Colon (tissue), 2 donors: ENCODE measurements around the gene KRTCAP2.

Experiments
- FAIRE-seq: peaks from 2 replicates; lab custom pipeline; 2012; peaks lifted over from hg19 to GRCh38; lab: Jason Lieb, UNC
- donor health status: control.
- donor health status: control.

Gene KRTCAP2

DNA sequence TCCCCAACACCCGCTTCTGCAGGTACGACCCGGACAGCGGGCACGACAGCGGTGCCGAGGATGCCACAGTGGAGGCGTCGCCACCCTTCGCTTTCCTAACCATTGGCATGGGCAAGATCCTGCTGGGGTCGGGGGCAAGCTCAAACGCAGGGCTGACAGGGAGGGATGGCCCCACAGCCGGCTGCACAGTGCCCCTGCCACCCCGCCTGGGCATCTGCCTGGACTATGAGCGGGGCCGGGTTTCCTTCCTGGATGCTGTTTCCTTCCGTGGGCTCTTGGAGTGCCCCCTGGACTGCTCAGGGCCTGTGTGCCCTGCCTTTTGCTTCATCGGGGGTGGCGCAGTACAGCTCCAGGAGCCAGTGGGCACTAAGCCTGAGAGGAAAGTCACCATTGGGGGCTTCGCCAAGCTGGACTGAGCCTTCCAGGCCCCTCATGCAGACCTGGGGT is 10.7 kb upstream of the KRTCAP2 start:
- no peak for FAIRE-seq

DNA sequence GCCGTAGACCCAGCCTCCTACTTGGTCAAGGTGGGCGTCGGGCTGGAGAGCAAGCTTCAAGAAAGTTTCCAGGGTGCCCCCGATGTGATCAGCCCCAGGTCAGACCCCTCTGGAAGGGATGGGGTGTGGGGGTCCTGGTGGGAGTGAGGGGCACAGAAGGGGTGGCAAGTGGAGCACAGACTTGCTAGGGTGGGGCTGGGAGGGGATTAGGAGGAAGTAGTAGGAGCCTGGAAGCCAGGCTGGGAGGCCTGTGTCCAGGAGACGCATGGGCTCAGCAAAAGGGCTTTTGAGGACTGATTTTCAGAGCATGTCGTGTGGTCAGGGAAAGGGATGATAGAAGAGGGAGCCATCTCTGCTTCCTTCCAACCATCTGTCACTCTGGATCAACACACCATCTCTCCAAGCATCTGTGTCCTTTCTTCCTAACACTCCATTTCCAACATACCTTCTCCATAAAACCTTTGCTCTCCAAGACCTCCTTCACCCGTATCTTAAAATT is 9.0 kb upstream of the KRTCAP2 start:
- no peak for FAIRE-seq

DNA sequence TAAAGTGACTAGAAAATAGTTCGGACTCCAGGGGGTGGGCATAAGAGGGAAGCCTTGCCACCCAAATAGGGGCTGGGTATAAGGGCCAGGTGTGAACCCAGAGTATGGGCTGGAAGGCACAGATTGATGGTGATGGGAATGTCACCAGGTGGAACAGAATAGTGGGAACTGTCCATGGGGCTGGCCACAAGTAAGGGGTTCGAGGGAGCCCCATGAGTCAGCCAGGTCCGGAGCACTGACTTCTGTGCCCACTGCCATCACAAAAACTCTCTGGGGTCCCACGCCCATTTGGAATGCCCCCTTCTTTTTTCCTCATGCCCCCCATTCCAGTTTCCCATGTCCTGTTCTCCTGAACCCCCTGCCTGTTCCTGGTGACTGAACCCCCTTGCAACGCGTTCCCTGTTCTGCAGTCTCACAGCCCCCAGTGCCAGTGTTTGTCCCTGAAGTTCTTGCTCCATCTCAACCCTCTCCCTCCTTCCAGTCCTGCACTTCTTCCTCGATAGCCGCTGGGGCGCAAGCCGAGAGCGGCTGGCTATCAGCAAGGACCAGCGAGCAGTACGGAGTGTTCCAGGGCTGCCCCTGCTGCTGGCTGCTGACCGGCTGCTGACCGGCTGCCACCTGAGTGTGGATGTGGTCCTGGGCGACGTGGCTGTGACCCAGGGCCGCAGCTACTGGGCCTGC is 8.4 kb upstream of the KRTCAP2 start:
- no peak for FAIRE-seq

DNA sequence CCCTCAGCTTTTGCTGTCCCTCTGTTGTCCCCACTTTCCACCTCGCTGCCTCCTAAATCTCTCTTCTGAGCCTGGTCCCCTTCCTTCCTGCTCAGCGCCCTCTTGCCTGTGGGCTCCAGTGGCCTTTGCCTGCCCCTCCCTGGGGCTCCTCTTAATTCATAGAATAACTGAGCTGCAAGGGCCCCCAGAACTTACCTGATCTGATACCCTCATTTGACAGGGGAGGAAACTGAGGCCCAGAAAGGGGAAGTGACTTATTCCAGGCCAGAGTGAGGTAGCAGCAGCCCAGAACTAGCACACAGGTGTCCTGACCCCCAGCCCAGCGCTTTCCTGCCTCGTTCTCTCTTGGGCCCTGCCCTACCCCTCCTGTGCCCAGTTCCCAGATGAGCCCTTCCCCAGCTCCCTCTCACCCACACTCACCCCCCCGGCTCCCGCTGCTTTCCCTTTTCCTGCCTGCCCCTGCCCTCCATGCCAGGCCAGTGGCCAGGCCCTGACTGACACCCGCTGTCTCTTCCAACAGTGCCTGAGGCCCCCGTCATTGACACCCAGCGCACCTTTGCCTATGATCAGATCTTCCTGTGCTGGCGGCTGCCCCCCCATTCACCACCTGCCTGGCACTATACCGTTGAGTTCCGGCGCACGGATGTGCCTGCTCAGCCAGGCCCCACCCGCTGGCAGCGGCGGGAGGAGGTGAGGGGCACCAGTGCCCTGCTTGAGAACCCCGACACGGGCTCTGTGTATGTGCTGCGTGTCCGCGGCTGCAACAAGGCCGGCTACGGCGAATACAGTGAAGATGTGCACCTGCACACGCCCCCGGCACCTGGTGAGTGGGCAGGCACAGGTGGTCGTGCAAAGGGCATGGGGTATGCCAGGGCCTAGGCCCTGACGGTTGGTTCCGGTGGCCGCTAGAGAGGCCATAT is 6.3 kb upstream of the KRTCAP2 start:
- FAIRE-seq, result no peak

DNA sequence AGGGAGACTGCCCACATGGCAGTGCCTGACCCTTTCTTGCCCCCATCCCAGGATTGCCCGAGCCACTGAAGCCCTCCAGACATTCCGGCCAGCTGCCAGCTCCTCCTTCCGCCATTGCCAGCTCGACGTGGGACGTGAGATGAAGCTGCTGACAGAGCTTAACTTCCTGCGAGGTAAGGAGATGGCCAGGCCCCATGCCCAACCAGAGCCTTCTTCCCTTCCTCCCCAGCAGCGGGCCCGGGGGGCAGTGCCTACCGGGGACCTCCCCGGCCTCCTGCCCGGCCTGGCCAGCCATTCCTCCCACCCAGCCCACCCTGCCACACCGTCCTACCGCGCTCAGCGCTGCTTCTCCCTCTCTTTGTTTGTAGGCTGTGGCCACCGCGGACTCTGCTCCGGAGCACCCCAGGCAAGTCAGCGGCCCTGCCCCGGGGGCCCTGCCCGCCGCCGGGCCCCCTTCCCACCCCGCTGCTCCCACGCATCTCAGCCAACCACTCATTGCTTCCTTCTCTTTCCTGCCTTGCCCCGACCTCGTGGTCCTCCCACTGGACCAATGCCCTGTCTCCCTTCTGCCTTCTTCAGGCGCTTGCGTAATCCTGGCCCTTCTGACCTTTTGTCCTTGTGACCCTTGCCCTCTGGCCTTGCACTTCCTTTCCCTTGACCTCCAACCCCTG is 5.5 kb upstream of the KRTCAP2 start:
- no peak for FAIRE-seq

DNA sequence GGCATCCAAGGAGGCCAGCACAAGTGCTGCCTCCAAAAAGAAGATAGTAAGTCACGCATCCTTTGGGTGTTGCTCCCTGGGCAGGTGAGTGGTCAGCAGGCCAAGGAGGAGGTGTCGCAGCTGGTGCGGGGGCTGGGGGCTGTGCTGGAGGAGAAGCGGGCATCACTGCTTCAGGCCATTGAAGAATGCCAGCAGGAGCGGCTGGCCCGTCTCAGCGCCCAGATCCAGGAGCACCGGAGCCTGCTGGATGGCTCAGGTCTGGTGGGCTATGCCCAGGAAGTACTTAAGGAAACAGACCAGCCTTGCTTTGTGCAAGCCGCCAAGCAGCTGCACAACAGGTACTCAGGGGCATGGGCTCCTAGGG is 4.8 kb upstream of the KRTCAP2 start:
- FAIRE-seq, result no peak

DNA sequence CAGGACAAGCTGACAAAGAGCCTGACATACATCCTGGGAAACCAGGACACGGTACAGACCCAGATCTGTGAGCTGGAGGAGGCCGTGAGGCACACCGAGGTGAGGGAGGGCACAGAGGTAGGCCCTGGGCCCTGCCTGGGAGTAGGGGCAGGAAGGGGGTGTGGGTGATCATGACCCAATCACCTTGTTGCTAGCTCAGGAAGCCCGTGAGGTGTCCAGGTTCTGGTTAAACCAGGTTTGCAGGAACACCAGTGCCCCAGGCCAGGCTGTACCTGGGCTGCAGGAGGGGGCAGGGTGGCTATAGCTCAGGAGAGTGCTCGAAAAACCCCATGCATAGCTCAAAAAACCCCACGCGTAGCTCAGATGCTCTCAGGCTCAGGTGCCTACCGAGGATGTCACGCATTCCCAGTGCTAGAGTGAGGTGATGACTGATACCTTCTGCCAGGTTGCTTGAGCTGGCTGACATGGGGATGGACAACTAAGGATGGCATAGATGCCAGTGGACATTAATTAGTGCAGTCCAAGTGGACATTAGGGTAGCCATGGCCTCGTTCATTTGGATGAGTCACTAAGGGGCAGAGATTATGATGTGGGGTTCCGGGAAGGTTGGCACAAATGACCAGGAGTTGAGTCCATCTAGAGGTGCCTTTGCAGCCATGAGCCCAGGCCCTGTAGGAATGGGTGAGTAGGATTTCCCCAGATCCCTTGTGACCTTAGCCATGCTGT is 4.3 kb upstream of the KRTCAP2 start:
- FAIRE-seq, result no peak

DNA sequence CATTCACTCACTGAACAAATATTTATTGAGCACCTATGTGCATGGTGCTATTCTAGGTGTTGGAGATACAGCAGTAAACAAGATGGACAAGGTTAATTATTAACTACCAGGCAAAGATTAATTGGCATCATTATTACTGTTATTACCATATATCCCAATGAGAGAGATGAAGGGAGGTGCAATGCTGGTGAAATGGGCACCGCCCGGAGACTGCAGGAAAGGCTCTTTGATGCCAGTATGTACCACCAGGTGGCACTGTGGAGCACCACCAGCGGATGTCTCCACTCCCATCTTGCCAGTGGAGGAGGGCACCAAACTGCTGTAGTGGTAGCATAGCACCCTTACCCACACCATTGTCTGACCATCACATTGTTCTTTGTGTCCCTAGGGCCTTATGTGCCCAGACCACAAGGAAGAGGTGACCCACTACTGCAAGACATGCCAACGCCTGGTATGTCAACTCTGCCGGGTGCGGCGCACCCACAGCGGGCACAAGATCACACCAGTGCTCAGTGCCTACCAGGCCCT is 3.5 kb upstream of the KRTCAP2 start:
- no peak for FAIRE-seq

DNA sequence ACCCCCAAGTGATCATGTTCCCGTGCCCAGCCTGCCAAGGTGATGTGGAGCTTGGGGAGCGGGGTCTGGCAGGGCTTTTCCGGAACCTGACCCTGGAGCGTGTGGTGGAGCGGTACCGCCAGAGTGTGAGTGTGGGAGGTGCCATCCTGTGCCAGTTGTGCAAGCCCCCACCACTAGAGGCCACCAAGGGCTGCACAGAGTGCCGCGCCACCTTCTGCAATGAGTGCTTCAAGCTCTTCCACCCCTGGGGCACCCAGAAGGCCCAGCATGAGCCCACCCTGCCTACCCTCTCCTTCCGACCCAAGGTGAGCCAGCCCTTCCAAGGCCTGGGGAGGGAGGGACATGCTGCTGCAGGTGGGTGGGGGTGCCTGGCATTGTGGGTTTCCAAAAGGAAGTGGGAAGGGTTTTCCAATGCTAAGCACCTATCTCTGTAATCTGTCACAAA is 2.8 kb upstream of the KRTCAP2 start:
- FAIRE-seq, result no peak

DNA sequence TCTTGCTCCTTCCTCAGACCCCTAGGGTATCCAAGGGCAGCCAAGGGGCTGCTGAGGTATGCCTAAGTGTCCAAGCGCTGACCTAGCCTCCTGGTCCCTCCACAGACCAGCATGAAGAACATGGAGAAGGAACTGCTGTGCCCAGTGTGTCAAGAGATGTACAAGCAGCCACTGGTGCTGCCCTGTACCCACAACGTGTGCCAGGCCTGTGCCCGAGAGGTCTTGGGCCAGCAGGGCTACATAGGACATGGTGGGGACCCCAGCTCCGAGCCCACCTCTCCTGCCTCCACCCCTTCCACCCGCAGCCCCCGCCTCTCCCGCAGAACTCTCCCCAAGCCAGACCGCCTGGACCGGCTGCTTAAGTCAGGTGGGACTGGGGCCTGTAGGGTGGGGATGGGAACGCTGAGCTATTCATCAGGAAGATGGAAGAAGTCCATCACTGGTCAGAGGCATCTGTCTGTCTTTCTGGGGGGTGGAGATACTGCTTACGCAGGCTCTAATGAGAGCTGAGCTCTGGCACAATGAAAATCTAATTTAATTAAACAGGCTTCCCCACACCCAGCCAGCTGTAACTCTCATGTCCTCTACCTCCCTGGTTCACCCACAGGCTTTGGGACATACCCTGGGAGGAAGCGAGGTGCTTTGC is 2.3 kb upstream of the KRTCAP2 start:
- FAIRE-seq, result no peak

DNA sequence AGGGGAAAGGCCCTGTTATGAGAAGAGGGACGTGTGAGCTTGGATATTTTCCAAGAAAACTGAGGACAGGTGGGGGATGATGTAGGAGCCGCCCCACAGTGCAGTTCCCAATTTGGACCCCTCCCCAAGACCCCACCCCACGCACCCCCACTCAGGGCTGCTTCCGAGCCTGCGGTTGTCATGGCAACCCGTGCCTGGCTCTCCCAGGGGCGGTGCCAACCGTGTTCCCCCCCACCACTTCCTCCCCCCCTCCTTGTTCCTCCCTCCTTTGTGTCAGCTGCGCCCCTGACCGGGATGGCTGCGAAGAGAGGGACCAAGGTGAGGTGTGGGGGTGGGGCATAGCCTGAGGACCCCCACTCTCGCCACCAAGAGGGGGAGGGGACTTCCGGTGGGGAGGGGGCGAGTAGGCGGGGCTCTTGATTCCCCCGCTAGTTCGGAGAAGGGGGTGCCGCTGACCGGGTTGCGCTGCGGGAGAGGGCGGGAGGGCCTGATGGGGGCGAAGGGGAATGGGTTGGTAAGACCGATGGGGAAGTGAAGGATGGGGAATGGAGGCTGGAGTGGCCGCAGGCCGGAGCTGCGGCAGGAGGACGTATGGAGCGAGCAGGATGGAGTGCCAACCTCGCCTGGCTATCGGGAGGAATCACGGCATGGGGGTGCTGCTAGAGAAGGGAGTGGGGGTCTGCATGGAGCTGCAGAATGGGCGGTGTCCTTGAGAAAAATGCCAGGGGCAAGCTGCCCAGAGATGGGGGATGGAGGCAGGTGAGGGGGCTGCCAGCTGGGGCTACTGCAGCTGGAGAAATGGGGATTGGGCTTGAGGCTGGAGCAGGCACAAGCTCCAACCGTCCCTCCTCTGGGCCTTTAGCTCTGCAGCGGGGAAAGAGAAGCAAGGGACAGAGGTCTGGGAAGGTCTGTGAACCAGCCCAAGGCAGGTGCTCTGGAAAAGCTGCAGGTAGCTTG is 1.5 kb upstream of the KRTCAP2 start:
- FAIRE-seq, result no peak

DNA sequence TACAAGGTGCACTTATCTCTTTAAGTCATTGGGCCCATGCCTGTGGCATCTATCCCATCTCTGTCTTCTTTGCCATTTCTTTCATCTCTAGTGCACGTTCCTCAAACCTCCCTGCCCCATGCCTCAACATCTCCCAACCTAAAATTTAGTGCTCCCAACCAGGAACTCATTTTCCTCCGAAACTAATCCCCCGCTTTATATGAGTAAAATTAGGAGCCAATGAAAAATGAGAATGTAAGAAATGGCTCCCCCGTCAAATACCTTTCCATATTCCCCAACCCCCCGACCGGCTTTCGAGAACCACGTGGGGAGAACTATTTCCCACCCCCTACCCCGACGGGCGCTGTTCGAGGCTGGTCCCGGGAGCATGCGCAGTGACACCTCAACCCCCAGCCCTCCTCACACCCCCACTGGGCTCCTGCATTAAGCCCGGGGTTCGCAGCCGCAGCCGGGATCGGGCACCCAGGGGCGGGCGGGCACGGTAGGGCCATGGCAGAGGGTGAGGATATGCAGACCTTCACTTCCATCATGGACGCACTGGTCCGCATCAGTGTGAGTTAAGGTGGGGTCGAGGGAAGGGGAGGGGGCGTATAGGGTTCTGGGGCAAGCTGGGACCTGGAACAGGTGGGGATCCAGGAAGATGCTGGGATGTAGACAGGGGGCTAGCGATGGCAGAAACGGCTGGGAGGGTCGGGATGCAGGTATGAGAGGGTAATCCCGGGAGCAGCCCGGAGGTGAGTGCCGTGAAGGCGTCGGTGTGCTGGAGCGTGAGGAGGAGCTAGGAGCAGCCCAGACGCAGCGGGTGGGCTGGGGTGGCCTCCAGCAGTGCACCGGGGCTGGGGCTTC is 597 bp upstream of the KRTCAP2 start, which contains the start of gene TRIM46:
TSS of gene TRIM46 (plus strand) at position 372 of the 846 bp plus-strand sequence. CDS start at position 490, 118 bp downstream.
- no peak for FAIRE-seq

DNA sequence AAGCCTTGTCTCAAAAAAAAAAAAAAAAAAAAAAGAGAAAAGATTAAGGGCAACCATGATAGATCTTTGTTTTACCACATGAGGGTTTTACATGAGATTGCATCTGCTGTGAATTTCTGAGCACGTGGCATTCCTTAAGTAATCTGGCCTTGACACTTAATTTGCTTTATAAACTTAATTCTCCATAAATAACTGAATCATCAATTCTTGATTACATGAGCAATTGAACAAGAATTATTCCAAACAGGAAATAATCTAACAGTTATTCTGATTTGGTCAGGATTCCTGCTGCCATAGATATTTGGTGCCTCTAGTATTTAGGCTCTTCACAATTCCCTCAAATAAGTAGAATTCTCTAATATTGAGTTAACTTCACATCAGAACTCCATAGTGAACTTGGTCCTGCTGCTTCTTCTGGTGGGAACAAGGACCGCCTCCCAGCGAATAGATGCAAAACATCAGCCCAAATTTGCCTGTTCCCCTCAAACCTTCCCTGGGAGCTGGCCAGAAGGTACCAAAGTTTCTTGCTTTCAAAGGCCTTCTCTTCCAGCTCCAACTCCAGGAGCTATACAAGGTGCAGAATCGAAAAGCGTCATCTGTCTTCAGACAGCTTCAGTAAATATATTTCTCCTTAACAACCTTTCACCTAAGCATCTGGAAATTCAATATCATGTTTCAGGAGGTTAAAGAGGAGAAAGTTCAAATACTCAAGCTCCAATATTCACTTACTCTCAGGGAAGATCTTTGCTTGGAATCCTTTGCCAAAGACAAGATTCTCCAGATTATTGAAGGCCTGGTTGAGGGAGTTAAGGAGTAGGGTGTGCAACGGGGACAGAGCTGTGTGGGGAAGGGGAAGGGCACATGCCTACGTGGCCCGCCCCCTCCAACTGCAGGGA is 1.0 kb downstream of the KRTCAP2 start:
- FAIRE-seq, result no peak

DNA sequence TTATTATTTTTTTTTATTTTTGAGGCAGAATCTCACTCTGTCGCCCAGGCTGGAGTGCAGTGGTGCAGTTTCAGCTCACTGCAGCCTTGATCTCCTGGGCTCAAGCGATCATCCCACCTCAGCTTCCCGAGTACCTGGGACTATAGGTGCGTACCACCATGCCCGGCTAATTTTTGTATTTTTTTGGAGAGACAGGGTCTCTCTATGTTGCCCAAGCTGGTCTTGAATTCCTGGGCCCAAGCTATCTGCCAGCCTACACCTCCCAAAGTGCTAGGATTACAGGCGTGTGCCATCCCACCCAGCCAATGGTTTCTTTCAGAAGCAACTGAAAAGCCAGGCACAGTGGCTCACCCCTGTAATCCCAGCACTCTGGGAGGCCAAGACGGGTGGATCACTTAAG is 2.3 kb downstream of the KRTCAP2 start:
- FAIRE-seq, result no peak

DNA sequence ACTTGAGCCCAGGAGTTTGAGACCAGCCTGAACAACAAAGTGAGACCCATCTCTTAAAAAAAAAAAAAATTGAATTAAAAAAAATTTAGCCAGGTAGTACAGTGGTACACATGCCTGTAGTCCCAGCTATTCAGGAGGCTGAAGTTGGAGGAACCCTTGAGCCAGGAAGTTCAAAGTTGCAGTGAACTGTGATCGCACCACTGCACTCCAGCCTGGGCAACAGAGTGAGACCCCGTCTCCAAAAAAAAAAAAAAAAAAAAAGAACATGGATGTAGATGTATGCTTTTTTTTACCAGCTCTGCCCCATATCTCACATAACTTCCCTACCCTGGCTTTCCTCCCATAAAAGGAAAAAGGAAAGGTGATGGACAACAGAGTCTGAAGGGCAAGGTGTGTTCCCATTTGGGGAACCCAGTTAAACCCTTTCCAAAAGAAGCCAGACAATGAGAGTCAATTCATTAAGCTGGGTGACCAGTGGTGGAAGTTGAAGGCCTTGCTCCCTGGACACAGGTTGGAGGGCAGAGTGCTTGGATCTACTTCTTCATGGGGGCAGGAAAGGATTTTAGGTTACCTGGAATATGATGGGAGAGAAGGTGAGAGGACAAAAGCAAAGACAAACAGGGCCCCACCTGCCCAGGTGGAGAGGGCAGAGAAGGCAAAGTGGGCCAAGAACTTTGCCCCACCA is 2.9 kb downstream of the KRTCAP2 start:
- no peak for FAIRE-seq

DNA sequence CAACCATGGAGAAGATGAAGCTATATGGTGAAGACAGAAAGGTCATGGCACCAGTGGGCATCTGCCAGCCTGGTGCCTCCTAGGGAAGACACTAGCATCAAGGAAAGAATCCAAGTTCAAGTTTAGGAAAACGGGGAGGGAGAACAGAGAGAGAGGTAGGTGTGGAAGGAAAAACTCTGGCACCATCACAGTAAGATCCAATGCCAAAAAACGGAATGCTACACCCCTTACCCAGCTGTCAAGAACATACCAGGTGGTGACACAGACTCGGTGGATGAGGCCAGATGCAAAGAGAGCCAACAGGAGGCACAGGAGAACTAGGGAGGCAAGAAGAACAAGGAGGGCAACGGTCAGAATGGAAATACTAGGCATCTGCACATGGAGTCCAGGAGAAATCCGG is 3.6 kb downstream of the KRTCAP2 start:
- no peak for FAIRE-seq

DNA sequence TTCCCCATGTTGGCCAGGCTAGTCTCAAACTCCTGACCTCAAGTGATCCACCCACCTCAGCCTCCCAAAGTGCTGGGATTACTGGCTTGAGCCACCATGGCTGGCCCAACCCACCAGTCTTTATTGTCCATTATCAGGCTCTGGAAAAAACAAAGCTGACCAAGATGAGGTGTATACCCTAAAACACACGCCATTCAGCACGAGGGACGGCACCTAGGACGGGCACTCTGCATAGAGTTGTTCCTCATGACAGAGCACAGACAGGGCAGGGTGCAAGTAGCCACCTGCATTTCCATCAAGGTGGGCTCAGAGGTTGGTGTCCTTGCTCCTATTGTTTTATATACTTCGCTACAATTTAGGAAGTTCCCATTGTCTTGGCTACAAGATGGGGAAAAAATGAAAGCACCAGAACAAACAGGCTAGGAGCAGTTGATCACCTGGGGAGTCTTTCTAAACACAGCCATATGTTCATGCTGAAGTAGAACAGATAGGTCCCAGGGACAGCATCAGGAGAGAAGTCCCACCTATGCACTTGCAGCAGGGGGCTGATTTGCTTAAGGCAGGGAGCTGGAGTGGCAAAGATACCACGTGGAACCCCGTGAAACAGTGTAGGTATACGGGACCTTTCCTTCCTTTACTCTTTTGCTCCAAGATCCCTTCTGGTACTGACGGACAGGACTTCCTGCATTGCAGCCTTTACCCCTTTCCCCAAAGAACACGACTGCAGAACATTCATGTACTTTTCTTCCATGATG is 4.5 kb downstream of the KRTCAP2 start:
- no peak for FAIRE-seq
